IPS-20b (cell line): ENCODE results near the gene MFSD11.
A peak's percentile ranks its signal among the peaks of the same experiment; 100 is the strongest.
"Not testable (repeated sequence)": the region's sequence is repeated elsewhere in the genome, so short reads cannot be mapped to it uniquely, and the experiment has no call there.

Experiments used
- H3K27ac ChIP-seq: one replicate; pipeline ENCODE4 v1.5.1; 2013; ENCODE audit warnings: low read length
- H3K27me3 ChIP-seq: 2 replicates; pipeline ENCODE4 v1.6.1; 2013; ENCODE audit warnings: mild to moderate bottlenecking, low read length, inconsistent platforms; ENCODE audit not compliant: insufficient read depth
- H3K36me3 ChIP-seq: 2 replicates; pipeline ENCODE4 v1.6.1; 2013; ENCODE audit warnings: low read depth, mild to moderate bottlenecking, inconsistent platforms, low read length, moderate library complexity; ENCODE audit not compliant: insufficient read depth
- H3K4me1 ChIP-seq: 2 replicates; pipeline ENCODE4 v1.6.1; 2013; ENCODE audit warnings: mild to moderate bottlenecking, control low read depth, inconsistent platforms, low read length, moderate library complexity; ENCODE audit not compliant: insufficient read depth
- H3K4me3 ChIP-seq: 2 replicates; pipeline ENCODE4 v1.5.1; 2013; ENCODE audit warnings: mild to moderate bottlenecking, low read length, inconsistent platforms
- H3K9ac ChIP-seq: 2 replicates; pipeline ENCODE4 v1.6.1; 2013; ENCODE audit warnings: low read depth, mild to moderate bottlenecking, inconsistent platforms, low read length, moderate library complexity
- H3K9me3 ChIP-seq: 2 replicates; pipeline ENCODE4 v1.6.1; 2013; ENCODE audit warnings: mild to moderate bottlenecking, low read depth, low read length, inconsistent platforms; ENCODE audit not compliant: insufficient read depth

The MFSD11 gene

DNA sequence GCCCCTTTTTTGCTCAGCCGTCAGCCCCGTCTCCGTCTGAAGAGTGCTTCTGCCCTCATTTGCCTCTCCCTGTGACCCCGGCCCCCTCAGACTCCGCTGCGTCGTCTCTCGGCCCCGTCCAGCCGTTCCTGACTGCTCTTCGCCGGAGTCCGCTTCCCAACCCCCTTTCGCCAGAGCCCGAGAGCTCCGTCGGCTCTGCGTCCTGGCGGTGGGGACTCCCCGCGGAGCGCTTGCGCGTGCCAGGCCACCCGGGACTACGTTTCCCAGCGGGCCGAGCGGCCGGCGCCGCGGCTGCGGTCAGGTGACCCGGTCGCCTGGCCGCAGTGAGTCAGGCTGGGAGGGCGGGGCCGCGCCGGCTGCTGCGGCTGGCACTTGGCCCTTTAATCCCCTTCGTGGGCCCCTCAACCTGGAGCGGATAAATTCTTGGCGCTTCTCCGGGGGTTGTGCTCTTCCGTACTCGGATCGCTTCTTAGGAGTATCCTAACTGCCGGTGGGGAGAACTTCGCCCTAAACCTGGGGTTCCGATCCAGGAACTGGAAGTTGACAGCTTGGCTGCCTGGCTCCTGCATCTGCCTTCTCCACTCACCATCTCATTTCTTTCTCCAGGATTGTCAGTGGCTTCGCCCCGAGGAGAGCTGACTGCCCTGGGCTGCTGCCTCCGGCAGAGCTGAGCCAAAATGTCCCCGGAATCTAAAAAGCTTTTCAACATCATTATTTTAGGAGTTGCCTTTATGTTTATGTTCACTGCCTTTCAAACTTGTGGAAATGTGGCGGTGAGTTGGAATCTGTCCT lies at the start of gene MFSD11:
Gene MFSD11 (plus strand): TSS at position 444 of the 792 bp plus-strand sequence. CDS start 234 bp downstream, at position 678.
- H3K36me3 ChIP-seq: peaks cover 52% of the 10 kb centered on the region
- no peaks in the 10 kb centered on the region for H3K27me3 ChIP-seq
- H3K9me3 ChIP-seq: no peaks in the 10 kb centered on the region
- peaks cover 14% of the 10 kb centered on the region for H3K4me1 ChIP-seq
- H3K9ac ChIP-seq: peak within 1 kb of the TSS; percentile 99
- H3K27ac ChIP-seq: peak within 1 kb of the TSS; percentile 82
- peak within 1 kb of the TSS; percentile 92 for H3K4me3 ChIP-seq

DNA sequence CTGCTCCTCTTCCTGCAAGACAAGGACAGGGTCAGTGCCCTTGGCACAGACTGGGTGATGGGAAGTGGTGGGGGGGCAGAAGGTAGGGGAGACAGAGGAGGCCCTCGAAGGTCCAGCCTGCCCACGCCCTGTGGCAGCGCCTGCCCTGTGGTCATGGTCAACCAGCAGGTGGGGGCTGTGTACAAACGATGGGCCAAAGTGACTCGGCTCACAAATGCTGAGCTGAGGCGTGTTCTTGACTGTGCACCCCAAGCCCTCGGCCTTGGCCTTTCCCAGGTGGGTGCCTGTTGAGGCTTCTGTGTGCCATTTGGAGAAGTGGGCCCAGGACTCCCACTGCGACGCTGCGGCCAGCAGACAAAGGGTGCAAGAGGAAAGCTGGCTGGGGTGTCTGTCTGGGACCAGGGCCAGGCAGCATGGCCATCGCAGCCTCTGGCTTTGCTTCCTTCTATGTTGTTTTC lies 49.7 kb upstream of the MFSD11 start:
- Histone ChIP-seq H3K4me1 (peaks cover 10% of the 10 kb centered on the region), H3K9ac (no peak overlapping the region), H3K4me3 (no peak overlapping the region), H3K9me3 (no peaks in the 10 kb centered on the region), H3K27ac (no peak overlapping the region), H3K36me3 (no peaks in the 10 kb centered on the region), H3K27me3 (no peaks in the 10 kb centered on the region)

DNA sequence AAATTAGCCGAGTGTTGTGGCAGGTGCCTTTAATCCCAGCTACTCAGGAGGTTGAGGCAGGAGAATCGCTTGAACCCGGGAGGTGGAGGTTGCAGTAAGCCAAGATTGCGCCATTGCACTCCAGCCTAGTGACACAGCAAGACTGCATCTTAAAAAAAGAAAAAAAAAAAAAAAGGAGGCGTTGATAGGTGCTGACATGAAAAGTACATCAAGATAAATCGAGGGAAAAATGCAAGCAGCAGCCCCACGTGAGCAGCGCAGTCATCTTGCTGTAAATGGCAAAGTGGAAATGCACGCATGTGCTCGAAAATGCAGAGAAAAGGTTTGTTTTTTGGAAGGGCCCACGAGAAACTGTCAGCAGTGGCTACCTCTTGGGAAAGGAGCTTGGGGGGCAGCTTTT lies 48.1 kb upstream of the MFSD11 start:
- no peaks in the 10 kb centered on the region for H3K9me3 ChIP-seq
- no peak overlapping the region for H3K27ac ChIP-seq
- no peaks in the 10 kb centered on the region for H3K36me3 ChIP-seq
- H3K9ac ChIP-seq: no peak overlapping the region
- no peak overlapping the region for H3K4me3 ChIP-seq
- H3K4me1 ChIP-seq: peaks cover 10% of the 10 kb centered on the region
- H3K27me3 ChIP-seq: no peaks in the 10 kb centered on the region

DNA sequence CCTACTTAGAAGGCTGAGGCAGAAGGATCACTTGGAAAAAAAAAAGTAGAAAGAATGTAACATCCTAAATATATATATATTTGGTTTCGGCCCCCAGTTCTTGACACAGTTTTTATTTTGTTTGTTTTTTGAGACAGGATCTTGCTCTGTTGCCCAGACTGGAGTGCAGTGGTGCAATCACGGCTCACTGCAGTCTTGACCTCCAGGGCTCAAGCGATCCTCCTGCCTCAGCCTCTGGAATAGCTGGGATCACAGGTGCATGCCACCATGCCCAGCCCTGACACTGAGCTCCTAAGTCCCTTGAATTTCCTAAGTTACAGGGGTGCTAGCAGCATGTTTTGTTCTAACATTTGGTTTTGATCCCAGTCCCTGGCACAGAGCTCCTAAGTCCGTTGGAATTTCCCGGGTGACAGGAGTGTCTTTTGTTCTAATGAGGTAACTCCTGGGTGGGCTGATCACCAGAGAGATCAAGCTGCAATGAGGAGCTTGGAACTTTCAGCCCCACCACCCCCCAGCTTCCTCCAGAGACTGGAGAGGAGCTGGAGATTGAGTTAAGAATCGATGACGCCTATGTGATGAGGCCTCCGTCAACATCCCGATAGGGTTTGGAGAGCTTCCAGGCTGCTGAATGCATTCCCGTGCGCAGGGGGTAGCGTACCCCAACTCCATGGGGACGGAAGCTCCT lies 47.2 kb upstream of the MFSD11 start:
- Histone ChIP-seq H3K4me1 (peaks cover 10% of the 10 kb centered on the region), H3K27ac (no peak overlapping the region), H3K36me3 (no peaks in the 10 kb centered on the region), H3K9me3 (no peaks in the 10 kb centered on the region), H3K4me3 (no peak overlapping the region), H3K9ac (no peak overlapping the region), H3K27me3 (no peaks in the 10 kb centered on the region)

- Histone ChIP-seq H3K27me3 (no peaks in the 10 kb centered on the region), H3K4me3 (no peak overlapping the region), H3K9ac (no peak overlapping the region), H3K36me3 (no peaks in the 10 kb centered on the region), H3K4me1 (peaks cover 9% of the 10 kb centered on the region), H3K9me3 (no peaks in the 10 kb centered on the region), H3K27ac (no peak overlapping the region)
These were observed 46.3 kb upstream of the MFSD11 start for GRCh38 chr17:76691379-76692191.

DNA sequence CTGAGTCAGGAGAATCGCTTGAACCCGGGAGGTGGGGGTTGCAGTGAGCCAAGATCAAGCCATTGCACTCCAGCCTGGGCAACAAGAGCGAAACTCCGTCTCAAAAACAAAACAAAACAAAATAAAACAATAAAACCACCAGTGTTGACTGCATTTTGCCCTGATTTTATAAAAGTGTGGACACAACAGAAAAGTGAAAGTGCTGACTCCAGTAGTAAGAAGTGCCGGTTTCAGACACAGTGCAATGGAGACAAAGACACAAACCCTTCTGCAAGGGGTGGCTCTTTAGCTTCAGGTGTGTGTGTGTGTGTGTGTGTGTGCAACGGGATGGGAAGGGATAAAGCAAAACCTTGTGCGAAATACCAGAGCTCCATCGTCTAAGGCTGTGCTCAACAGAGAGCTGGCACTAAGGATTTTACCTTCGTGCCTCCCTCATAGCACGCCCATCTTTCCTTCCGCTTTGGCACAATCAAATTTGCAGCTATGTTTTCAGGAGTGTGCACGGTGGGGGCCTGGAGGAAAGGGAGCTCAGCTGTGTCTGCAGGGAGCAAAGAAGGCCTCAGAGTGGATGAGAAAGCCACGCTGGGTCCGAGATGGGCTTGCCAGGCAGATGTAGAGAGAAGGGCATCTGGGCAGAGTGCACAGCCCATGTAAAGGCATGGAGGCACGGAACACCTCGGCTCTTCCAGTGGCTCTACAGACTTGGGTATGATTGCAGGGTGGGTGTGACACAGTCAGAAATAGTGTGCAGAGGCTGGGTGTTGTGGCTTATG lies 42.7 kb upstream of the MFSD11 start:
- Histone ChIP-seq H3K36me3 (no peaks in the 10 kb centered on the region), H3K9ac (no peak overlapping the region), H3K9me3 (no peaks in the 10 kb centered on the region), H3K4me3 (no peak overlapping the region), H3K27ac (no peak overlapping the region), H3K4me1 (peaks cover 10% of the 10 kb centered on the region; the same call in 1 of the 2 replicates), H3K27me3 (no peaks in the 10 kb centered on the region)

- Histone ChIP-seq H3K4me3 (no peak overlapping the region; the same call in 1 of the 2 replicates), H3K27me3 (no peaks in the 10 kb centered on the region), H3K9me3 (no peaks in the 10 kb centered on the region), H3K36me3 (no peaks in the 10 kb centered on the region), H3K9ac (peak overlapping the region; percentile 48; the same call in 1 of the 2 replicates), H3K4me1 (peaks cover 27% of the 10 kb centered on the region; the same call in 1 of the 2 replicates), H3K27ac (no peak overlapping the region)
These were observed 40.9 kb upstream of the MFSD11 start for GRCh38 chr17:76696763-76697701.

DNA sequence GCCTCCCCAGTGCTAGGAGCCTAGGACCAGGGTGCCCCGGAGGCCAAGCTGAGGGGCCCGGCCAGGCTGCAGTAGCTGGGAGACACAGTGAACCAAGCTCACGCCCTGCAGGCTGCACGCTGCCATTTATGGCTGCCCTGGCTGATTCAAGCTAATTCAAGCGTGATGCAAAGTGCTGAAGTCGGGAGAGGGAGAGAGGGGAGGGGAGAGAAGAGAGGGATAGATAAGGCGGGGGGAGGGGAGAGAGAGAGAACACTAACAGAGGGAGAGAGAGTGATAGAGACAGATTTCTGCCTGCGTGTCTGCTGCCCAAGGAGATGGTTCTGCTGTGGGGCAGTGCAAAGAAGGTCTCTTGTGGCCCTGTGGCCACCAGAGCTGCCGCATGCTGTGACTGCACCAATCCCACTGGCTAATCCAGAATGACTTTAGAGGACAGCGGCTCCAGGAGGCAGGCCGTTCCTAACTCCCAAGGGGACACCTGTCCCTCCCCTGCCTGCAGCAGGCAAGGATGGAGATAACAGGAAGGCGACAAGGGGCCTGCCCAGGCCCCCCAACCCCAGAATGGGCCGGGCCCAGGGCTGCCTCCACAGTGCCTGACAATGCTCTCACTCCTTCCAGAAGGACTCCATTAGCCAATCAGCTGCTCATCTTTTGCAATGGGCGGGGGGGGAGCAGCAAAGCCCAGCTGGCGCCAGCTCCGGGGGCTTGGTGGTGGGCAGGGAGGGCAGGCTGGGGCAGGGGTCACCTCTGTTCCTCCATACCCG lies 40.0 kb upstream of the MFSD11 start:
- Histone ChIP-seq H3K9me3 (no peaks in the 10 kb centered on the region), H3K27me3 (no peaks in the 10 kb centered on the region), H3K27ac (no peak overlapping the region), H3K4me1 (peaks cover 27% of the 10 kb centered on the region; the same call in 1 of the 2 replicates), H3K4me3 (no peak overlapping the region; the same call in 1 of the 2 replicates), H3K36me3 (no peaks in the 10 kb centered on the region), H3K9ac (peak overlapping the region; percentile 48; the same call in 1 of the 2 replicates)

DNA sequence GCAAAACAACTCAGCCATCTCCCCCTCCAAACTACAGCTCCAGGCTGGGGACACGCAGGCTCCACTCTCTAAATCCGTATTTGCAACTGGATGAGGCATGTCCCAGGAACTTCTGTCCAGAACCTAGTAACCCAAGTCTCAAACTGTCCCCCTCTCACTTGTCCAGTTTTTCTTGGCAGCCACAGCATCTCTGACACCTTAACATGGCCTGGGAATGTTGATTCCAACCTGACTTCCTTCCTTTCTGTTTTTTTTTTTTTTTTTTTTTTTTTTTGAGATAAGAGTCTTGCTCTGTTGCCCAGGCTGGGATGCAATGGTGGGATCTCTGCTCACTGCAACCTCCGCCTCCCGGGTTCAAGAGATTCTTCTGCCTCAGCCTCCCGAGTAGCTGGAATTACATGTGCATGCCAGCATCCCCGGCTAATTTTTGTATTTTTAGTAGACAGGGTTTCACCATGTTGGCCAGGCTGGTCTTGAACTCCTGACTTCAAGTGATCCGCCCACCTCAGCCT lies 39.4 kb upstream of the MFSD11 start:
- not testable (repeated sequence) for H3K9ac ChIP-seq, H3K4me3 ChIP-seq, H3K9me3 ChIP-seq, H3K27ac ChIP-seq, H3K27me3 ChIP-seq, H3K36me3 ChIP-seq
- peaks cover 27% of the 10 kb centered on the region; the same call in 1 of the 2 replicates for H3K4me1 ChIP-seq

DNA sequence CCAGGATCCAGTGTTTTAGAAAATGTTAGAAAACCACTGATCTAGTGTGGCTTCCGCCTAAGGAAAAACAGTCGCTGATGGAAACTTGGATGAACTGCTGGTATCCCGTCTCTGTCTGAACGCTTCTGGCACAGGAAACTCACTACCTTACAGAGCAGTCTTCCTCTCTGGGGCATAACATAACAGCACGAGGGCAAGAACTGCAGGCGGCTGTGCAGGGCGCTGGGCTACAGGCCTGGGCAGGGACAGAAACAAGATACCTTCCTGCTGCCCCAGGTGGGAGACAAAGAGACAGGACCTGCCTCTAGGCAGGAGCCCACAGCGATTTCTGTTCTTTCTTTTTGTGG lies 37.7 kb upstream of the MFSD11 start:
- H3K4me3 ChIP-seq: no peak overlapping the region
- H3K9ac ChIP-seq: no peak overlapping the region
- H3K27ac ChIP-seq: no peak overlapping the region
- no peaks in the 10 kb centered on the region for H3K36me3 ChIP-seq
- H3K9me3 ChIP-seq: no peaks in the 10 kb centered on the region
- H3K27me3 ChIP-seq: no peaks in the 10 kb centered on the region
- peaks cover 27% of the 10 kb centered on the region; the same call in 1 of the 2 replicates for H3K4me1 ChIP-seq
